ENCODE results near the gene GSTM4. TPM values are rescaled to one million over a fixed set of nuclear protein-coding genes. Genes with fewer than 3 reads are reported as not detected.
A peak's percentile ranks its signal among the peaks of the same experiment; 100 is the strongest.
"Not testable (repeated sequence)": the region's sequence is repeated elsewhere in the genome, so short reads cannot be mapped to it uniquely, and the experiment has no call there.

The GSTM4 gene
- total RNA-seq, 1 experiment from 2014 or later: 188 TPM

DNA sequence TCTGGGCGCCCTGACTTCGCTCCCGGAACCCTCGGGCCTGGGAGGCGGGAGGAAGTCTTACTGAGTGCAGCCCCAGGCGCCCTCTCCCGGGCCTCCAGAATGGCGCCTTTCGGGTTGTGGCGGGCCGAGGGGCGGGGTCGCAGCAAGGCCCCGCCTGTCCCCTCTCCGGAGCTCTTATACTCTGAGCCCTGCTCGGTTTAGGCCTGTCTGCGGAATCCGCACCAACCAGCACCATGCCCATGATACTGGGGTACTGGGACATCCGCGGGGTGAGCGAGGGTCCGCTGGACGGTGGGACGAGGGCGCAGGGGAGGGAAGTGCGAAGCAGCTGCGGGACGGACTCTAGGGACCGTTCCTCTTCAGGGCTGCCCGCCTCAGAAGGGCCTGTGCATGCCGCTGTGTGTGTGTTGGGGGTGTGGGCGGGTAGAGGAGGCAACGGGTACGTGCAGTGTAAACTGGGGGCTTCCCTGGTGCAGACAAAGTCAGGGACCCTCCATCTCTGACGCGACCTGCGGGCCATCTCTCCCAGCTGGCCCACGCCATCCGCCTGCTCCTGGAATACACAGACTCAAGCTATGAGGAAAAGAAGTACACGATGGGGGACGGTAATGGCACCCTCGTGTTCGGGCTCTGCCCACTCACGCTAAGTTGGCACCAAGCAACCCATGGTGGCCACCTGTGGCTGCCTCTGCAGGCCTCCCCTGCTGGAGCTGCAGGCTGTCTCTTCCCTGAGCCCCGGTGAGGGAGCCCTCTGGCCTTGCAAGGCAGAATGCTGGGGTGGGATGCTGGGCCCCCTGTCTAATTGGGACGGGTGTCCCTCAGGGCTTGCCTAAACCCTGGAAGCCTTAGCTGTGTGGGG lies 32.0 kb downstream of the GSTM4 start, which contains the start of gene GSTM1:
Gene GSTM1, plus strand, starts transcription at position 177 of the 859 bp plus-strand sequence. Its CDS starts 57 bp downstream, at position 234.
- Histone ChIP-seq H3K36me3 (ENCODE audit: insufficient read depth, low read length, poor library complexity, severe bottlenecking) (peaks cover 11% of the 10 kb centered on the region), H3K4me1 (ENCODE audit: insufficient read depth, low read length, poor library complexity, severe bottlenecking) (no peaks in the 10 kb centered on the region), H3K9me3 (ENCODE audit: low read depth, low read length, poor library complexity, severe bottlenecking) (no peaks in the 10 kb centered on the region), H3K4me3 (ENCODE audit: low read depth, low read length, poor library complexity, severe bottlenecking) (peak within 1 kb of the TSS; percentile 64), H3K27ac (ENCODE audit: low read depth, low read length, poor library complexity, severe bottlenecking) (peak within 1 kb of the TSS; percentile 82), H3K27me3 (replicated peaks; ENCODE audit: insufficient read depth, low read depth, low read length, poor library complexity) (no peaks in the 10 kb centered on the region)
- POLR2A ChIA-PET (ENCODE audit: low non-redundant PET): interaction anchor here (1.3 kb wide), 1 partner anchor 24 kb away, joined by 16 read pairs; the partner anchor contains the start of gene GSTM5
- CTCF ChIA-PET: interaction anchor here (0.6 to 1.5 kb wide), 5 partner anchors 24 to 297 kb away, joined by 3 to 12 read pairs (median 8); partner anchors contain the start of genes AHCYL1 and GSTM5
- TF ChIP-seq EZH2 (IDR thresholded peaks at IDR 0.05; ENCODE audit: borderline replicate concordance, low read depth, low read length, poor library complexity, severe bottlenecking): no peak
- TF ChIP-seq, protein P1, sequence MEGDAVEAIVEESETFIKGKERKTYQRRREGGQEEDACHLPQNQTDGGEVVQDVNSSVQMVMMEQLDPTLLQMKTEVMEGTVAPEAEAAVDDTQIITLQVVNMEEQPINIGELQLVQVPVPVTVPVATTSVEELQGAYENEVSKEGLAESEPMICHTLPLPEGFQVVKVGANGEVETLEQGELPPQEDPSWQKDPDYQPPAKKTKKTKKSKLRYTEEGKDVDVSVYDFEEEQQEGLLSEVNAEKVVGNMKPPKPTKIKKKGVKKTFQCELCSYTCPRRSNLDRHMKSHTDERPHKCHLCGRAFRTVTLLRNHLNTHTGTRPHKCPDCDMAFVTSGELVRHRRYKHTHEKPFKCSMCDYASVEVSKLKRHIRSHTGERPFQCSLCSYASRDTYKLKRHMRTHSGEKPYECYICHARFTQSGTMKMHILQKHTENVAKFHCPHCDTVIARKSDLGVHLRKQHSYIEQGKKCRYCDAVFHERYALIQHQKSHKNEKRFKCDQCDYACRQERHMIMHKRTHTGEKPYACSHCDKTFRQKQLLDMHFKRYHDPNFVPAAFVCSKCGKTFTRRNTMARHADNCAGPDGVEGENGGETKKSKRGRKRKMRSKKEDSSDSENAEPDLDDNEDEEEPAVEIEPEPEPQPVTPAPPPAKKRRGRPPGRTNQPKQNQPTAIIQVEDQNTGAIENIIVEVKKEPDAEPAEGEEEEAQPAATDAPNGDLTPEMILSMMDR (conservative IDR thresholded peaks at IDR 0.05; ENCODE audit: low read depth, low read length): peak; percentile 55
- peak; percentile 91 for DNase-seq (ENCODE audit: low spot score)
- BruUV-seq (replicated peaks): TSS peak; percentile 28
- intact Hi-C loops (cut with micrococcal nuclease; ENCODE audit: unreplicated experiment): no loop called here

DNA sequence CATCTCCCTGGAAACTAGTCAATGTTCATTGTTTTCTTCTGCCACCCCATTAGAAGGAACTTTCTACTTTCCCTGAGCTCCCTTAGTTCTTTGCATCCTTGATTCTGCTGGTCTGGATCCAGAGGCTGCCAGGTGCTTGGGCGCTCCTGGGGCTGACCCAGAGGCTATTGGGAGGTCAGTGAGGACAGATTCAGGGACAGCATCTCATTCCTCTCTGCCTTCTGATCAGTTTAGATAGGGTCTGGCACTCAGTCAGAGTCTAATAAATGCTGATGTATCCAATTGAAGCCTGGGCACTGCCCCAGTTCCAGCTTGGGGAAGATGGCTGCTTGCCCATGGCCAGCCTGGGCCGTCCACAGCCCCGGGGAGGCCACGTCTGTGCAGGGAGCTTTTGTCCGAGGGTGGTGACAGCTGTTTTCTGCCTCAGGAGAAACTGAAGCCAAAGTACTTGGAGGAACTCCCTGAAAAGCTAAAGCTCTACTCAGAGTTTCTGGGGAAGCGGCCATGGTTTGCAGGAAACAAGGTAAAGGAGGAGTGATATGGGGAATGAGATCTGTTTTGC lies 34.0 kb downstream of the GSTM4 start:
- H3K4me3 ChIP-seq (ENCODE audit: low read depth, low read length, poor library complexity, severe bottlenecking): no peak overlapping the region
- ChIA-PET POLR2A (ENCODE audit: low non-redundant PET) (no interaction called here), CTCF (no interaction called here)
- BruUV-seq (replicated peaks): no TSS peak
- TF ChIP-seq, protein P1 (conservative IDR thresholded peaks at IDR 0.05; ENCODE audit: low read depth, low read length): no peak
- no peak for TF ChIP-seq EZH2 (IDR thresholded peaks at IDR 0.05; ENCODE audit: borderline replicate concordance, low read depth, low read length, poor library complexity, severe bottlenecking)
- no peaks in the 10 kb centered on the region for H3K27me3 ChIP-seq (replicated peaks; ENCODE audit: insufficient read depth, low read depth, low read length, poor library complexity)
- intact Hi-C loops (cut with micrococcal nuclease; ENCODE audit: unreplicated experiment): no loop called here
- H3K27ac ChIP-seq (ENCODE audit: low read depth, low read length, poor library complexity, severe bottlenecking): no peak overlapping the region
- no peaks in the 10 kb centered on the region for H3K9me3 ChIP-seq (ENCODE audit: low read depth, low read length, poor library complexity, severe bottlenecking)
- H3K36me3 ChIP-seq (ENCODE audit: insufficient read depth, low read length, poor library complexity, severe bottlenecking): peaks cover 11% of the 10 kb centered on the region
- H3K4me1 ChIP-seq (ENCODE audit: insufficient read depth, low read length, poor library complexity, severe bottlenecking): no peaks in the 10 kb centered on the region
- DNase-seq (ENCODE audit: low spot score): no peak

DNA sequence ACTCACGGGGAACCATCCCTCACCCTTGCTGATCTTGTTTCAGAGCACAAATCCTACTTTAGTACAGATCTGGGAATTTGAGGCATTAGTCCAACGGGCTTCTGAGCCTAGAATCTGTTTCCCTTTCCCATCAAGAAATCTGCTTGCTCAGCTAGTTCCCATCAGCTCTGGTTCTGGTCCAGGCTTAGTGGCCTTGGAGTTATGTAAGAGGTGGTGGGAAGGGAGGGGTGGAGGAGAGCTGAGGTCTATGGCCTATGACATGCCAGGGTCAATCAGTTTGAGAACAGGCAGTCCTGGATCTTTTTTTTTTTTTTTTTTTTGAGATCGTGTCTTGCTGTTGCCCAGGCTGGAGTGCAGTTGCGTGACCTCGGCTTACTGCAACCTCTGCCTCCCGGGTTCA lies 35.9 kb downstream of the GSTM4 start:
- Histone ChIP-seq H3K9me3 (ENCODE audit: low read depth, low read length, poor library complexity, severe bottlenecking) (no peaks in the 10 kb centered on the region), H3K4me1 (ENCODE audit: insufficient read depth, low read length, poor library complexity, severe bottlenecking) (no peaks in the 10 kb centered on the region), H3K27me3 (replicated peaks; ENCODE audit: insufficient read depth, low read depth, low read length, poor library complexity) (no peaks in the 10 kb centered on the region), H3K27ac (ENCODE audit: low read depth, low read length, poor library complexity, severe bottlenecking) (no peak overlapping the region), H3K36me3 (ENCODE audit: insufficient read depth, low read length, poor library complexity, severe bottlenecking) (peaks cover 11% of the 10 kb centered on the region), H3K4me3 (ENCODE audit: low read depth, low read length, poor library complexity, severe bottlenecking) (no peak overlapping the region)
- DNase-seq (ENCODE audit: low spot score): no peak
- no TSS peak for BruUV-seq (replicated peaks)
- intact Hi-C loops (cut with micrococcal nuclease; ENCODE audit: unreplicated experiment): no loop called here
- CTCF ChIA-PET: interaction anchor here (0.6 kb wide), 1 partner anchor 61 kb away, joined by 9 read pairs; no protein-coding TSS in a partner anchor
- TF ChIP-seq, protein P1 (conservative IDR thresholded peaks at IDR 0.05; ENCODE audit: low read depth, low read length): no peak
- no peak for TF ChIP-seq EZH2 (IDR thresholded peaks at IDR 0.05; ENCODE audit: borderline replicate concordance, low read depth, low read length, poor library complexity, severe bottlenecking)
- POLR2A ChIA-PET (ENCODE audit: low non-redundant PET): no interaction called here

DNA sequence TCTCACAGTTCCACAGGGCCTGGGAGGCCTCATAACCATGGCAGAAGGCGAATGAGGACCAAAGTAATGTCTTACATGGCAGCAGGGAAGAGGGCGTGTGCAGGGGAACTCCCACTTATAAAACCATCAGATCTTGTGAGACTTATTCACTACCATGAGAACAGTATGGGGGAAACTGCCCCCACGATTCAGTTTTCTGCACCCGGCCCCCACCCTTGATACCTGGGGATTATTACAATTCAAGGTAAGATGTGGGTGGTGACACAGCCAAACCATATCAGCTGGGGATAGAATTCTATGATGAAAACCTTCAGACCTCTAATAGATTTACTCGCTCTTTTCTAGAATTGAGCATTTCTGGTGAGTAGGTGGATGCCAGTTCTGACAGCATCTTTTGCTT lies 38.5 kb downstream of the GSTM4 start:
- BruUV-seq (replicated peaks); H3K4me1 ChIP-seq (ENCODE audit: insufficient read depth, low read length, poor library complexity, severe bottlenecking); H3K4me3 ChIP-seq (ENCODE audit: low read depth, low read length, poor library complexity, severe bottlenecking); intact Hi-C loops (cut with micrococcal nuclease; ENCODE audit: unreplicated experiment); DNase-seq (ENCODE audit: low spot score); H3K27ac ChIP-seq (ENCODE audit: low read depth, low read length, poor library complexity, severe bottlenecking); H3K9me3 ChIP-seq (ENCODE audit: low read depth, low read length, poor library complexity, severe bottlenecking); POLR2A ChIA-PET (ENCODE audit: low non-redundant PET); CTCF ChIA-PET; H3K27me3 ChIP-seq (replicated peaks; ENCODE audit: insufficient read depth, low read depth, low read length, poor library complexity): not testable (repeated sequence)
- peaks cover 11% of the 10 kb centered on the region for H3K36me3 ChIP-seq (ENCODE audit: insufficient read depth, low read length, poor library complexity, severe bottlenecking)

DNA sequence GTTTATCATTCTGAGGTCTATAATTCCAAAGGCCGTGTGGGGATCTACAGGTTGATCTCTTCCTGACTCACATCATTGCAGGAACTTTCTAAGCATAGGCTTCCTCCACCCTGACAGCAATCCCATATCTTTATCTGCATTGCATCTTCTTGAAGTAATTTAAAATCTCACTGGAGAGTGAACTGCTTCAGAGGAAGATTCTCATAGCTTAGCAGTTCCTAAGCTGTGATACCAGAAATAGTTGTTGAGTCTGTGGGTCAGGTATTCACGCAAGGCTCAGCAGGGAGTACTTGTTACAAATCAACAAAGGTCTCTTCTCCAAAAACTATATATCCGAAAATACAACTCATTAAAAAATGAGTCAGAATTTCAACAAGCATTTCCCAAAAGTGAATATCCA lies 39.2 kb downstream of the GSTM4 start:
- BruUV-seq (replicated peaks); CTCF ChIA-PET; H3K27ac ChIP-seq (ENCODE audit: low read depth, low read length, poor library complexity, severe bottlenecking); H3K36me3 ChIP-seq (ENCODE audit: insufficient read depth, low read length, poor library complexity, severe bottlenecking); H3K4me3 ChIP-seq (ENCODE audit: low read depth, low read length, poor library complexity, severe bottlenecking); intact Hi-C loops (cut with micrococcal nuclease; ENCODE audit: unreplicated experiment); H3K9me3 ChIP-seq (ENCODE audit: low read depth, low read length, poor library complexity, severe bottlenecking); H3K27me3 ChIP-seq (replicated peaks; ENCODE audit: insufficient read depth, low read depth, low read length, poor library complexity); H3K4me1 ChIP-seq (ENCODE audit: insufficient read depth, low read length, poor library complexity, severe bottlenecking); POLR2A ChIA-PET (ENCODE audit: low non-redundant PET); DNase-seq (ENCODE audit: low spot score): not testable (repeated sequence)

Data from A673 (cell line).